ENCODE data around the gene CLIP1.

The CLIP1 gene

DNA sequence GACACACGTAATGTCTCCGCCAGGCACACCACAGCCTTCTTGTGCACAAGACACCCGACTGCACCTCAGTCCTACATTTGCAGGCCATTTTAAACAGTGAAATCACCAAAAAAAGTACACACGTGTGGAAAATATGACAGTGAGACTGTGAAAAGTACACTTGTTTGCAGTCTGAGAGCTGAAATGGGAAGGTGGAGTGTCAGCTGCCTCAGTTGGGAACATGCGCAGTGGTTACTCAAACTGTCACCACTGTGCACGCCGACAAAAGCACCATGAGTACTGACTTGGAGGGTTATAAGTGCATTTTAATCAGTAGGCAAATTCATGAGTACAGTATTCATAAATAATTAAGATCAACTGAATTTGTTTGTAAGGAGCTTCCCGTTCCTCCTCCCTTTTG is 171.9 kb downstream of the CLIP1 start:
- DNase-seq (ENCODE audit: extremely low read depth, insufficient read length) = no peak
- no peak overlapping the region for H3K4me3 ChIP-seq (replicated peaks; ENCODE audit: low read depth, low read length)
- peaks cover 6% of the 10 kb centered on the region; the same call in 1 of the 2 replicates for H3K36me3 ChIP-seq (ENCODE audit: control insufficient read depth, insufficient read depth, low read length)
- TF ChIP-seq, protein P1, sequence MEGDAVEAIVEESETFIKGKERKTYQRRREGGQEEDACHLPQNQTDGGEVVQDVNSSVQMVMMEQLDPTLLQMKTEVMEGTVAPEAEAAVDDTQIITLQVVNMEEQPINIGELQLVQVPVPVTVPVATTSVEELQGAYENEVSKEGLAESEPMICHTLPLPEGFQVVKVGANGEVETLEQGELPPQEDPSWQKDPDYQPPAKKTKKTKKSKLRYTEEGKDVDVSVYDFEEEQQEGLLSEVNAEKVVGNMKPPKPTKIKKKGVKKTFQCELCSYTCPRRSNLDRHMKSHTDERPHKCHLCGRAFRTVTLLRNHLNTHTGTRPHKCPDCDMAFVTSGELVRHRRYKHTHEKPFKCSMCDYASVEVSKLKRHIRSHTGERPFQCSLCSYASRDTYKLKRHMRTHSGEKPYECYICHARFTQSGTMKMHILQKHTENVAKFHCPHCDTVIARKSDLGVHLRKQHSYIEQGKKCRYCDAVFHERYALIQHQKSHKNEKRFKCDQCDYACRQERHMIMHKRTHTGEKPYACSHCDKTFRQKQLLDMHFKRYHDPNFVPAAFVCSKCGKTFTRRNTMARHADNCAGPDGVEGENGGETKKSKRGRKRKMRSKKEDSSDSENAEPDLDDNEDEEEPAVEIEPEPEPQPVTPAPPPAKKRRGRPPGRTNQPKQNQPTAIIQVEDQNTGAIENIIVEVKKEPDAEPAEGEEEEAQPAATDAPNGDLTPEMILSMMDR (IDR thresholded peaks at IDR 0.05; ENCODE audit: insufficient read depth, low read length, poor library complexity, severe bottlenecking) = no peak
- H3K27me3 ChIP-seq (replicated peaks; ENCODE audit: control insufficient read depth, insufficient read depth, low read length) = no peaks in the 10 kb centered on the region

DNA sequence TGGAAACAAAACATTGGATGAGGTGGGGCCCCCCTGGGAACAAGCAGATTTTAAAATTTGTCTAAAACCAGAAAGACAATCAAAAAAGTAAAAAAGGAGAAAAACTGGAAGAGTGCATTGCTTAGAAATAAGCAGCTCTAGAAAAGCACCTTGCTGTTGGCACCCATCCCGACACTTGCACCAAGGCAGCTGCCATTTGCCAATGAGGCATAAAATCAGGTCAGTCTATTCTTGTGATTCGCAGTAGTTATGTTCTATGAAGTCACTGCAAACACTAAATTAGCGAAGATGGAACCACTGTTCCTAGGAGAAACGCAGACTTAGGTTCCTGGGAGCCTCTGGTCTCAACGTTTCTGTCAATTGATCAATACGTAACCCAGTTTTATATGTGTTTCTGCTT is 172.4 kb downstream of the CLIP1 start:
- TF ChIP-seq, protein P1 (IDR thresholded peaks at IDR 0.05; ENCODE audit: insufficient read depth, low read length, poor library complexity, severe bottlenecking) = no peak
- Histone ChIP-seq H3K36me3 (ENCODE audit: control insufficient read depth, insufficient read depth, low read length) (peaks cover 6% of the 10 kb centered on the region; the same call in 1 of the 2 replicates), H3K4me3 (replicated peaks; ENCODE audit: low read depth, low read length) (no peak overlapping the region), H3K27me3 (replicated peaks; ENCODE audit: control insufficient read depth, insufficient read depth, low read length) (no peaks in the 10 kb centered on the region)
- no peak for DNase-seq (ENCODE audit: extremely low read depth, insufficient read length)

GRCh38 chr12:122245553-122245952 is 176.9 kb downstream of the CLIP1 start:
- no peak for DNase-seq (ENCODE audit: extremely low read depth, insufficient read length)

DNA sequence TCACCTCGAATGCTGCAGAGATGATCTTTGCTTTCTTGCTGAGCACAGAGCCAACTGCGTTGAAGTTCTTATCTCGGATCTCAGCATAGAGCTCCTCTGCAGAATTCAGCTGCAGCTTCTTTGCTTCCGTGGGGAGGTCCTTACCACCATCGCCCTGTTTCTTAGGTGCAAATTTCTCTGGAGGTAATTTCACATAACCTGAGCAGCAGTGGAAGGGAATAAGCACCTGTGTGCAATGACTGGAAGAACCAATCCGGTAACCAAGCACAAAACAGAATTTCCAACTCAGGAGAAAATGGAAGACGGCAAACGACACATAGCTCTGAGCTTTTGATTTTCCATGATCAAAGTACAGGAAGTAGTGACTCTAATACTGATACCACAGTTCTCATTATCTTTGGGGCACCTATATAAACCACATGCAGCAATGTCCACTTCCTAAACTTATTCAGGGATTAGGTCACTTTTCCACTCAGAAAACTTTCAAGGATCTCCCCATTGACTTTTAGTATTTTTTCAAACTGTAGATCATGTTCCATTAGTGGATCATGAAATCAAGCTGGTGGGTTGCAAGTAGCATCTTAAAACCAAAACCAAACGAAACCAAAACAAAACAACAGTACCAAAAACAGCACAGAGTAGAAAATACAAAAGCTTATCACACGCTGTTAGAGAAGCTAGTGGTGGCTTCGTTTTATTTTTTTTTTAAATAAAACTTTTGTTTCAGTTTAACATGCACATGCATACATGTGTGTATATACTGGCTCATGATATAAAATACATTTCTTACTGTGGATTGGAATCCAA is 177.7 kb downstream of the CLIP1 start:
- TF ChIP-seq, protein P1 (IDR thresholded peaks at IDR 0.05; ENCODE audit: insufficient read depth, low read length, poor library complexity, severe bottlenecking) = no peak
- Histone ChIP-seq H3K4me3 (replicated peaks; ENCODE audit: low read depth, low read length) (no peak overlapping the region), H3K27me3 (replicated peaks; ENCODE audit: control insufficient read depth, insufficient read depth, low read length) (no peaks in the 10 kb centered on the region), H3K36me3 (ENCODE audit: control insufficient read depth, insufficient read depth, low read length) (peaks cover 6% of the 10 kb centered on the region; the same call in 1 of the 2 replicates)
- DNase-seq (ENCODE audit: extremely low read depth, insufficient read length) = no peak

More at GRCh38 chr12:122245553-122245952, 176.9 kb downstream of the CLIP1 start:
- peaks cover 8% of the 10 kb centered on the region; the same call in 1 of the 2 replicates for H3K36me3 ChIP-seq (ENCODE audit: control insufficient read depth, insufficient read depth, low read length)
- TF ChIP-seq, protein P1 (IDR thresholded peaks at IDR 0.05; ENCODE audit: insufficient read depth, low read length, poor library complexity, severe bottlenecking) = no peak
- H3K4me3 ChIP-seq (replicated peaks; ENCODE audit: low read depth, low read length) = no peak overlapping the region
- H3K27me3 ChIP-seq (replicated peaks; ENCODE audit: control insufficient read depth, insufficient read depth, low read length) = no peaks in the 10 kb centered on the region

DNA sequence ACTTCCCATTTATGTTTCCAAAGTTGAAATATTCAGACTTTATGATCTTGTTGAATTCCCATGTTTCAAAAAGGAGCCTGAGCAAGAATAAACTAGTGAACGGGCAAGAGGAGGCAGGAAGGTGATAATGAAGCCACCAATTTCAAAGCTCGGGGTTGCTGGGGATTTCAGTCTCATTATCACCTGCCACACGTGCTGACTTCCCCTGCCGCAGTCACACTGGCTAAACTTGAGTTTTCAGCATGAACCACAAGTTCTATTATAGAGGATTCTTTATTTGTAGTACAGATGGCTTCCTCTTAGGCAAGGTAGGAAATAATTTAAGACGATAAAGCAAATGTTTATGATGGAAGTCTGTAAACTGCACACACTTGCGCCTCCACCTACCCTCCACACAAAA is 178.5 kb downstream of the CLIP1 start:
- TF ChIP-seq, protein P1 (IDR thresholded peaks at IDR 0.05; ENCODE audit: insufficient read depth, low read length, poor library complexity, severe bottlenecking) = no peak

More for the DNA sequence above, 178.5 kb downstream of the CLIP1 start:
- DNase-seq (ENCODE audit: extremely low read depth, insufficient read length) = no peak
- H3K4me3 ChIP-seq (replicated peaks; ENCODE audit: low read depth, low read length) = no peak overlapping the region
- H3K27me3 ChIP-seq (replicated peaks; ENCODE audit: control insufficient read depth, insufficient read depth, low read length) = no peaks in the 10 kb centered on the region
- peaks cover 5% of the 10 kb centered on the region; the same call in 1 of the 2 replicates for H3K36me3 ChIP-seq (ENCODE audit: control insufficient read depth, insufficient read depth, low read length)

Measured in GM06990 (cell line).